Measurements from ENCODE around the gene OXCT1. TPM values are rescaled to one million over a fixed set of nuclear protein-coding genes. Genes with fewer than 3 reads are reported as not detected.
"Not testable (repeated sequence)": the region's sequence is repeated elsewhere in the genome, so short reads cannot be mapped to it uniquely, and the experiment has no call there.

OXCT1 gene
- total RNA-seq, 1 experiment from 2014 or later: 23.5 TPM

GRCh38 chr5:41874512-41875060 lies 4.4 kb upstream of the OXCT1 start:
- DNase-seq (ENCODE audit: low read depth): no peak

- DNase-seq (ENCODE audit: low read depth): peak; percentile 74
Measured at GRCh38 chr5:41871852-41872251, 1.6 kb upstream of the OXCT1 start.

- DNase-seq (ENCODE audit: low read depth): no peak
Measured at GRCh38 chr5:41870627-41871048, 413 bp upstream of the OXCT1 start.

GRCh38 chr5:41869151-41869723 lies 988 bp downstream of the OXCT1 start:
- DNase-seq (ENCODE audit: low read depth): peak; percentile 41

GRCh38 chr5:41863871-41864486 lies 6.2 kb downstream of the OXCT1 start:
- DNase-seq (ENCODE audit: low read depth): peak; percentile 73

- DNase-seq (ENCODE audit: low read depth): no peak
Measured at GRCh38 chr5:41858890-41859289, 11.3 kb downstream of the OXCT1 start.

- no peak for DNase-seq (ENCODE audit: low read depth)
Measured at GRCh38 chr5:41857989-41858388, 12.2 kb downstream of the OXCT1 start.

- peak; percentile 73 for DNase-seq (ENCODE audit: low read depth)
Measured at GRCh38 chr5:41856644-41857491, 13.4 kb downstream of the OXCT1 start.

- no peak for DNase-seq (ENCODE audit: low read depth)
Measured at GRCh38 chr5:41852293-41852692, 17.9 kb downstream of the OXCT1 start.

GRCh38 chr5:41851116-41851515 lies 19.1 kb downstream of the OXCT1 start:
- DNase-seq (ENCODE audit: low read depth): no peak

- no peak for DNase-seq (ENCODE audit: low read depth)
Measured at GRCh38 chr5:41848983-41849382, 21.2 kb downstream of the OXCT1 start.

GRCh38 chr5:41845751-41846150 lies 24.5 kb downstream of the OXCT1 start:
- not testable (repeated sequence) for DNase-seq (ENCODE audit: low read depth)

GRCh38 chr5:41844502-41844901 lies 25.7 kb downstream of the OXCT1 start:
- no peak for DNase-seq (ENCODE audit: low read depth)

GRCh38 chr5:41843456-41844370 lies 26.5 kb downstream of the OXCT1 start:
- peak; percentile 62 for DNase-seq (ENCODE audit: low read depth)

- DNase-seq (ENCODE audit: low read depth): no peak
Measured at GRCh38 chr5:41842777-41843176, 27.4 kb downstream of the OXCT1 start.

GRCh38 chr5:41841325-41841724 lies 28.9 kb downstream of the OXCT1 start:
- DNase-seq (ENCODE audit: low read depth): no peak

- no peak for DNase-seq (ENCODE audit: low read depth)
Measured at GRCh38 chr5:41840251-41840650, 30.0 kb downstream of the OXCT1 start.

- DNase-seq (ENCODE audit: low read depth): no peak
Measured at GRCh38 chr5:41837793-41838192, 32.4 kb downstream of the OXCT1 start.

GRCh38 chr5:41835645-41836044 lies 34.6 kb downstream of the OXCT1 start:
- DNase-seq (ENCODE audit: low read depth): peak; percentile 89

GRCh38 chr5:41834506-41834905 lies 35.7 kb downstream of the OXCT1 start:
- DNase-seq (ENCODE audit: low read depth): no peak

- no peak for DNase-seq (ENCODE audit: low read depth)
Measured at GRCh38 chr5:41832430-41832829, 37.8 kb downstream of the OXCT1 start.

All from M059J (cell line).